WTC11 (cell line): Measurements from ENCODE around the gene GRIK2. TPM values are rescaled to one million over a fixed set of nuclear protein-coding genes. Genes with fewer than 3 reads are reported as not detected.

Experiments
- ATAC-seq: fragments of 200-7000 bp; cut with Tn5 transposase; 2 replicates; pipeline ENCODE4 v1.10.0; 2021; ENCODE audit warnings: mild to moderate bottlenecking, moderate library complexity
- CTCF ChIA-PET: fragments of 300-600 bp; sonication (Branson Sonifier 250); formaldehyde crosslinking; loops from one replicate; lab custom pipeline; 2021; ENCODE audit warnings: antibody characterized with exemption; lab: Charles Lee
- POLR2A ChIA-PET: fragments of 350-600 bp; sonication (Branson Sonifier 250); formaldehyde crosslinking; loops from one replicate; lab custom pipeline; 2021; ENCODE audit warnings: antibody characterized with exemption; lab: Charles Lee
- DNase-seq: peaks from one replicate; pipeline ENCODE4 v3.0.0; 2021; ENCODE audit warnings: low spot score
- H3K27ac Mint-ChIP-seq: 2 replicates; pipeline ENCODE4 v1.8.0; 2021; ENCODE audit warnings: mixed read lengths
- H3K27me3 Mint-ChIP-seq: 2 replicates; pipeline ENCODE4 v1.8.0; 2021; ENCODE audit warnings: low read depth, mild to moderate bottlenecking, moderate library complexity, mixed read lengths
- H3K36me3 Mint-ChIP-seq: 2 replicates; pipeline ENCODE4 v1.8.0; 2021; ENCODE audit warnings: mixed read lengths
- H3K4me1 Mint-ChIP-seq: 2 replicates; pipeline ENCODE4 v1.8.0; 2022; ENCODE audit warnings: mixed read lengths
- H3K4me3 Mint-ChIP-seq: 2 replicates; pipeline ENCODE4 v1.8.0; 2021; ENCODE audit warnings: mild to moderate bottlenecking, moderate library complexity, mixed read lengths
- H3K9me3 Mint-ChIP-seq: 2 replicates; pipeline ENCODE4 v1.8.0; 2021; ENCODE audit warnings: mixed read lengths
- AFF4 ChIP-seq: sonication (generic); formaldehyde crosslinking; IDR thresholded peaks from 2 replicates; pipeline ENCODE4 v1.8.1; 2023; ENCODE audit warnings: mild to moderate bottlenecking, missing genetic modification reagents, borderline replicate concordance
- ATF2 ChIP-seq: sonication (generic); formaldehyde crosslinking; IDR thresholded peaks from 2 replicates; pipeline ENCODE4 v1.8.1; 2022; ENCODE audit warnings: low read depth, missing genetic modification reagents, borderline replicate concordance
- ATF3 ChIP-seq: sonication (generic); formaldehyde crosslinking; conservative IDR thresholded peaks from 2 replicates; pipeline ENCODE4 v1.8.1; 2022; ENCODE audit warnings: mild to moderate bottlenecking, missing genetic modification reagents
- E2F4 ChIP-seq: sonication (generic); formaldehyde crosslinking; IDR thresholded peaks from 2 replicates; pipeline ENCODE4 v1.8.1; 2022; ENCODE audit warnings: low read depth, mild to moderate bottlenecking, moderate library complexity, missing genetic modification reagents, borderline replicate concordance
- ERG ChIP-seq: fragments of 250-450 bp; sonication (Bioruptor Pico); IDR thresholded peaks from 2 replicates; pipeline ENCODE4 v1.8.0; 2021; ENCODE audit warnings: mild to moderate bottlenecking
- ETV6 ChIP-seq: sonication (generic); formaldehyde crosslinking; IDR thresholded peaks from 2 replicates; pipeline ENCODE4 v1.8.1; 2022; ENCODE audit warnings: mild to moderate bottlenecking, missing genetic modification reagents
- FOXK1 ChIP-seq: sonication (generic); formaldehyde crosslinking; IDR thresholded peaks from 2 replicates; pipeline ENCODE4 v1.8.0; 2022; ENCODE audit warnings: mild to moderate bottlenecking, moderate library complexity, missing genetic modification reagents
- NFE2L1 ChIP-seq: sonication (generic); formaldehyde crosslinking; IDR thresholded peaks from 2 replicates; pipeline ENCODE4 v1.8.1; 2023; ENCODE audit warnings: missing genetic modification reagents
- NR1H2 ChIP-seq: sonication (generic); formaldehyde crosslinking; IDR thresholded peaks from 2 replicates; pipeline ENCODE4 v1.9.0; 2021; ENCODE audit warnings: mild to moderate bottlenecking, moderate library complexity, missing genetic modification reagents
- NR3C1 ChIP-seq: sonication (generic); formaldehyde crosslinking; conservative IDR thresholded peaks from 2 replicates; pipeline ENCODE4 v1.8.1; 2023; ENCODE audit warnings: low read depth, mild to moderate bottlenecking, missing genetic modification reagents
- PRRX2 ChIP-seq: fragments of 250-450 bp; sonication (Bioruptor Pico); IDR thresholded peaks from 2 replicates; pipeline ENCODE4 v1.8.0; 2021; ENCODE audit warnings: mild to moderate bottlenecking
- SP1 ChIP-seq: sonication (generic); formaldehyde crosslinking; conservative IDR thresholded peaks from 2 replicates; pipeline ENCODE4 v1.8.1; 2022; ENCODE audit warnings: missing genetic modification reagents
- STAT6 ChIP-seq: sonication (generic); formaldehyde crosslinking; conservative IDR thresholded peaks from 2 replicates; pipeline ENCODE4 v1.8.1; 2023; ENCODE audit warnings: mild to moderate bottlenecking, low read depth, missing genetic modification reagents, moderate library complexity
- TEAD4 ChIP-seq: sonication (generic); formaldehyde crosslinking; IDR thresholded peaks from 2 replicates; pipeline ENCODE4 v1.8.0; 2022; ENCODE audit warnings: mild to moderate bottlenecking, missing genetic modification reagents
- TP53 ChIP-seq: sonication (generic); formaldehyde crosslinking; IDR thresholded peaks from 2 replicates; pipeline ENCODE4 v1.8.1; 2023; ENCODE audit warnings: mild to moderate bottlenecking, missing genetic modification reagents
- ZBTB21 ChIP-seq: sonication (generic); formaldehyde crosslinking; IDR thresholded peaks from 2 replicates; pipeline ENCODE4 v1.8.1; 2023; ENCODE audit warnings: mild to moderate bottlenecking, missing genetic modification reagents, borderline replicate concordance
- ZNF138 ChIP-seq: sonication (generic); formaldehyde crosslinking; conservative IDR thresholded peaks from 2 replicates; pipeline ENCODE4 v1.8.1; 2022; ENCODE audit warnings: mild to moderate bottlenecking, moderate library complexity, missing genetic modification reagents
- ZNF232 ChIP-seq: sonication (generic); formaldehyde crosslinking; IDR thresholded peaks from 2 replicates; pipeline ENCODE4 v1.8.0; 2022; ENCODE audit warnings: mild to moderate bottlenecking, missing genetic modification reagents
- ZNF281 ChIP-seq: sonication (generic); formaldehyde crosslinking; IDR thresholded peaks from 2 replicates; pipeline ENCODE4 v1.8.0; 2023; ENCODE audit warnings: mild to moderate bottlenecking, missing genetic modification reagents
- ZNF423 ChIP-seq: fragments of 250-450 bp; sonication (Bioruptor Pico); IDR thresholded peaks from 2 replicates; pipeline ENCODE4 v2.1.2; 2022; ENCODE audit warnings: mild to moderate bottlenecking, moderate library complexity
- total RNA-seq: library from RNA; stranded (reverse); gene quantifications from 3 replicates; pipeline ENCODE4 v1.2.3, GENCODE V29; 2021

Gene GRIK2
- total RNA-seq, 1 experiment from 2014 or later: 2.7 TPM

GRCh38 chr6:101605426-101605825 is 211.9 kb downstream of the GRIK2 start (continued):
- TF ChIP-seq ETV6 (CRISPR knock-in tag) (no peak), NFE2L1 (no peak)

GRCh38 chr6:101605874-101606273 is 212.4 kb downstream of the GRIK2 start:
- ATAC-seq: no peak
- POLR2A ChIA-PET: no interaction called here
- TF ChIP-seq ZNF232 (CRISPR knock-in tag) (no peak), ZNF138 (no peak), NR1H2 (CRISPR knock-in tag) (no peak), ATF3 (CRISPR knock-in tag) (no peak), E2F4 (no peak), ERG (CRISPR knock-in tag) (no peak), TP53 (CRISPR knock-in tag) (no peak)
- TF ChIP-seq, all 79 proteins: peak for 0
- Mint-ChIP-seq H3K27ac (no peak overlapping the region), H3K36me3 (no peaks in the 10 kb centered on the region), H3K4me3 (no peak overlapping the region), H3K9me3 (no peaks in the 10 kb centered on the region), H3K27me3 (no peaks in the 10 kb centered on the region), H3K4me1 (peaks cover 19% of the 10 kb centered on the region)
- DNase-seq: no peak
- CTCF ChIA-PET: no interaction called here

- Mint-ChIP-seq H3K36me3 (no peaks in the 10 kb centered on the region), H3K4me3 (no peak overlapping the region), H3K27ac (no peak overlapping the region), H3K4me1 (peaks cover 23% of the 10 kb centered on the region), H3K27me3 (no peaks in the 10 kb centered on the region), H3K9me3 (no peaks in the 10 kb centered on the region)
- CTCF ChIA-PET: no interaction called here
- DNase-seq (no peak), ATAC-seq (no peak)
- POLR2A ChIA-PET: no interaction called here
- no peak for TF ChIP-seq SP1
- no peak for TF ChIP-seq TEAD4
- no peak for TF ChIP-seq ZNF281 (CRISPR knock-in tag)
- no peak for TF ChIP-seq ZNF138
- no peak for TF ChIP-seq FOXK1
- TF ChIP-seq STAT6: no peak
- TF ChIP-seq PRRX2 (CRISPR knock-in tag): no peak
- TF ChIP-seq ATF2: no peak
- no peak for TF ChIP-seq NR3C1 (CRISPR knock-in tag)
- TF ChIP-seq ZBTB21 (CRISPR knock-in tag): no peak
- no peak for TF ChIP-seq AFF4 (CRISPR knock-in tag)
- no peak for TF ChIP-seq ZNF423 (CRISPR knock-in tag)
Observed at GRCh38 chr6:101607111-101607690, 213.7 kb downstream of the GRIK2 start.
